ENCODE results near the gene KITLG.

Gene KITLG

GRCh38 chr12:88556213-88556774, 24.0 kb downstream of the KITLG start:
- no peak overlapping the region for H3K4me3 ChIP-seq (replicated peaks; ENCODE audit: insufficient read depth, low read length)
- TF ChIP-seq, protein P1, sequence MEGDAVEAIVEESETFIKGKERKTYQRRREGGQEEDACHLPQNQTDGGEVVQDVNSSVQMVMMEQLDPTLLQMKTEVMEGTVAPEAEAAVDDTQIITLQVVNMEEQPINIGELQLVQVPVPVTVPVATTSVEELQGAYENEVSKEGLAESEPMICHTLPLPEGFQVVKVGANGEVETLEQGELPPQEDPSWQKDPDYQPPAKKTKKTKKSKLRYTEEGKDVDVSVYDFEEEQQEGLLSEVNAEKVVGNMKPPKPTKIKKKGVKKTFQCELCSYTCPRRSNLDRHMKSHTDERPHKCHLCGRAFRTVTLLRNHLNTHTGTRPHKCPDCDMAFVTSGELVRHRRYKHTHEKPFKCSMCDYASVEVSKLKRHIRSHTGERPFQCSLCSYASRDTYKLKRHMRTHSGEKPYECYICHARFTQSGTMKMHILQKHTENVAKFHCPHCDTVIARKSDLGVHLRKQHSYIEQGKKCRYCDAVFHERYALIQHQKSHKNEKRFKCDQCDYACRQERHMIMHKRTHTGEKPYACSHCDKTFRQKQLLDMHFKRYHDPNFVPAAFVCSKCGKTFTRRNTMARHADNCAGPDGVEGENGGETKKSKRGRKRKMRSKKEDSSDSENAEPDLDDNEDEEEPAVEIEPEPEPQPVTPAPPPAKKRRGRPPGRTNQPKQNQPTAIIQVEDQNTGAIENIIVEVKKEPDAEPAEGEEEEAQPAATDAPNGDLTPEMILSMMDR (IDR thresholded peaks at IDR 0.05; ENCODE audit: insufficient read depth, low read length): no peak
- TF ChIP-seq SPI1 (IDR thresholded peaks at IDR 0.05; ENCODE audit: borderline replicate concordance, low read depth) (peak; percentile 37; the same call in 1 of the 2 replicates), POLR2AphosphoS5 (IDR thresholded peaks at IDR 0.05; ENCODE audit: low read depth) (no peak), GABPA (IDR thresholded peaks at IDR 0.05; ENCODE audit: low read depth) (no peak)
- TF ChIP-seq, protein P2, sequence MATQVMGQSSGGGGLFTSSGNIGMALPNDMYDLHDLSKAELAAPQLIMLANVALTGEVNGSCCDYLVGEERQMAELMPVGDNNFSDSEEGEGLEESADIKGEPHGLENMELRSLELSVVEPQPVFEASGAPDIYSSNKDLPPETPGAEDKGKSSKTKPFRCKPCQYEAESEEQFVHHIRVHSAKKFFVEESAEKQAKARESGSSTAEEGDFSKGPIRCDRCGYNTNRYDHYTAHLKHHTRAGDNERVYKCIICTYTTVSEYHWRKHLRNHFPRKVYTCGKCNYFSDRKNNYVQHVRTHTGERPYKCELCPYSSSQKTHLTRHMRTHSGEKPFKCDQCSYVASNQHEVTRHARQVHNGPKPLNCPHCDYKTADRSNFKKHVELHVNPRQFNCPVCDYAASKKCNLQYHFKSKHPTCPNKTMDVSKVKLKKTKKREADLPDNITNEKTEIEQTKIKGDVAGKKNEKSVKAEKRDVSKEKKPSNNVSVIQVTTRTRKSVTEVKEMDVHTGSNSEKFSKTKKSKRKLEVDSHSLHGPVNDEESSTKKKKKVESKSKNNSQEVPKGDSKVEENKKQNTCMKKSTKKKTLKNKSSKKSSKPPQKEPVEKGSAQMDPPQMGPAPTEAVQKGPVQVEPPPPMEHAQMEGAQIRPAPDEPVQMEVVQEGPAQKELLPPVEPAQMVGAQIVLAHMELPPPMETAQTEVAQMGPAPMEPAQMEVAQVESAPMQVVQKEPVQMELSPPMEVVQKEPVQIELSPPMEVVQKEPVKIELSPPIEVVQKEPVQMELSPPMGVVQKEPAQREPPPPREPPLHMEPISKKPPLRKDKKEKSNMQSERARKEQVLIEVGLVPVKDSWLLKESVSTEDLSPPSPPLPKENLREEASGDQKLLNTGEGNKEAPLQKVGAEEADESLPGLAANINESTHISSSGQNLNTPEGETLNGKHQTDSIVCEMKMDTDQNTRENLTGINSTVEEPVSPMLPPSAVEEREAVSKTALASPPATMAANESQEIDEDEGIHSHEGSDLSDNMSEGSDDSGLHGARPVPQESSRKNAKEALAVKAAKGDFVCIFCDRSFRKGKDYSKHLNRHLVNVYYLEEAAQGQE (IDR thresholded peaks at IDR 0.05; ENCODE audit: insufficient replicate concordance, low read depth): no peak
- DNase-seq (ENCODE audit: low read depth in 1 of 2, low spot score in 1 of 2): no peak
- no peak overlapping the region for H3K27ac ChIP-seq (replicated peaks)
- H3K27me3 ChIP-seq (ENCODE audit: insufficient read depth, poor library complexity, severe bottlenecking): no peaks in the 10 kb centered on the region

DNA sequence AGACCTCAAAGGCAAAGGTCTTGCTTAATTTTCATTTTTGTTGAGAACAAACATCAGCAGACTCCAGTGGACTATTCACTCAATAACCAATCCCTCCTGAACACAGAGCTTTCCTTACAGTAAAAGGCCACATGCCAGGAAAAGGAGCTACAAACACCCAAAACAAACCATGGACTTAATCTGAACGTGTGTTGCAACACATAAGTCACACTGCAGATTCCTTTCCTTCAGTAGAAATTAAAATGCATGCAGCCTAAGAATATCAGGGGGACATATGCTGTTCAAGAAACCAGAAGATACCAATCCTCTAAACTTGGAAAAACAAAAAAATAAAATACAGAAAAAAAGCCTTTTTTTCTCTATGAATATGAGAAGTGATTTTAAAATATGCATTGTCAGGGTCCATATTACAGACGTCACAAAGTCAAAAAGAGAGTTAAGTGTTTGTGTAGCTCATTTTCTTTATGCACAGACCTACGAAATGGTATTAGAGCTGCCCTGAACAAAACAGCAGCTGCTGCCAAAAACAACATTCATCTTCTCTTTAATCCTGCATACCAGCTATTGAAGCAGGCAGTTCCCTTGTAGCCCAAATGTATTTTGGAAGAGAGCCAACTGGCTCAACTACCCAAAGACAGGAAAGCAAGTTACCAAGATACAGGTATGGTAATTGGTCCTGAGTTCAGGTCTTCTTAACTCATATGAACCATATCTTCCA, 26.2 kb downstream of the KITLG start:
- Histone ChIP-seq H3K27ac (replicated peaks) (no peak overlapping the region), H3K27me3 (ENCODE audit: insufficient read depth, poor library complexity, severe bottlenecking) (no peaks in the 10 kb centered on the region), H3K4me3 (replicated peaks; ENCODE audit: insufficient read depth, low read length) (no peak overlapping the region)
- DNase-seq (ENCODE audit: low read depth in 1 of 2, low spot score in 1 of 2): no peak
- TF ChIP-seq, protein P2 (IDR thresholded peaks at IDR 0.05; ENCODE audit: insufficient replicate concordance, low read depth): no peak
- TF ChIP-seq POLR2AphosphoS5 (IDR thresholded peaks at IDR 0.05; ENCODE audit: low read depth) (no peak), SPI1 (IDR thresholded peaks at IDR 0.05; ENCODE audit: borderline replicate concordance, low read depth) (no peak), GABPA (IDR thresholded peaks at IDR 0.05; ENCODE audit: low read depth) (no peak)
- TF ChIP-seq, protein P1 (IDR thresholded peaks at IDR 0.05; ENCODE audit: insufficient read depth, low read length): no peak

DNA sequence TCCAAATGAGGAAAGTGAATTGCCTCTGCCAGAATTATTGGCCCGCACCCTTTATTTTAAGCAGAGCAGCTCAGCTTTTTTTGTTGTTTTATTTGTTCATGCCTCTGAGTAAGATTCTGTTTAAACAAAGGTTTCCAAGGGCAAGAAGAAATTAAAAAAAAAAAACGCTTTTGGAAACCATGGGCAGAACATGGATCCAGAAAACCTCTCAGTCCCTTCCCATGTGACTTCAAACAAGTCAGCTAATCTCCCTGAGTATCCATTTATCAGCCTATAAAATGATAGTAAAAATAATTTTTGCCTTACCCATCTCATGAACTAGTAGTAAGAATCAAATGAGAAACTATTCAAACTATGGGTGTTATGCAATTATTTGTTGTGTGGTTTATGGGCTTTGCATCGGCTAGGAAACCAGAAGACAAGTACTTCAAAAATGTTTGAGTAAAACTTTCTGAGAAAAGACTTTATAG, 27.6 kb downstream of the KITLG start:
- Histone ChIP-seq H3K27me3 (ENCODE audit: insufficient read depth, poor library complexity, severe bottlenecking) (no peaks in the 10 kb centered on the region), H3K4me3 (replicated peaks; ENCODE audit: insufficient read depth, low read length) (no peak overlapping the region), H3K27ac (replicated peaks) (no peak overlapping the region)
- no peak for DNase-seq (ENCODE audit: low read depth in 1 of 2, low spot score in 1 of 2)
- TF ChIP-seq GABPA (IDR thresholded peaks at IDR 0.05; ENCODE audit: low read depth): no peak
- TF ChIP-seq, protein P1 (IDR thresholded peaks at IDR 0.05; ENCODE audit: insufficient read depth, low read length): no peak
- no peak for TF ChIP-seq SPI1 (IDR thresholded peaks at IDR 0.05; ENCODE audit: borderline replicate concordance, low read depth)
- TF ChIP-seq POLR2AphosphoS5 (IDR thresholded peaks at IDR 0.05; ENCODE audit: low read depth): no peak
- TF ChIP-seq, protein P2 (IDR thresholded peaks at IDR 0.05; ENCODE audit: insufficient replicate concordance, low read depth): no peak
